ENCODE data around the gene TXNDC15. TPM values are rescaled to one million over a fixed set of nuclear protein-coding genes. Genes with fewer than 3 reads are reported as not detected.
A peak's percentile ranks its signal among the peaks of the same experiment; 100 is the strongest.
"Not testable (repeated sequence)": the region's sequence is repeated elsewhere in the genome, so short reads cannot be mapped to it uniquely, and the experiment has no call there.

TXNDC15 gene
- total RNA-seq, 1 donor: 87.2 TPM

DNA sequence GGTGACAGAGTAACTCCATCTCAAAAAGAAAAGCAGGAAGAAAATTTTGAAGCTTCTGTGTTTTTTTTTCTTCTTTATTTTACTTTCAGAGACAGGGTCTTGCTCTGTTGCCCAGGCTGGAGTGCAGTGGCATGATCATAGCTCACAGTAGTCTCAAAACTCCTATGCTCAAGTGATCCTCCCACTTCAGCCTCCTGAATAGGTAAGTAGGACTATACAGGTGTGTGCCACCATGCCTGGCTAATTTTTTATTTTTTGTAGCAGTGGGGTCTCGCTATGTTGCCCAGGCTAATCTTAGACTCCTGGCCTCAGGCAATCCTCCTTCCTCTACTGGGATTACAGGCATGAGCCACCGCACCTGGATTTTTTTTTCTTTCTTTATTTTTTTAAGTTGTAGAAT is 38.5 kb upstream of the TXNDC15 start:
- H3K36me3 ChIP-seq (ENCODE audit: insufficient read depth, low read length): peaks cover 19% of the 10 kb centered on the region
- no peak overlapping the region for H3K27ac ChIP-seq (ENCODE audit: low read depth, low read length)
- no peak overlapping the region for H3K4me2 ChIP-seq (ENCODE audit: insufficient read depth, low read length)
- no peaks in the 10 kb centered on the region for H4K20me1 ChIP-seq (ENCODE audit: insufficient read depth, low read length)
- no peak overlapping the region for H3K4me3 ChIP-seq (ENCODE audit: insufficient read depth, low read length)
- no peaks in the 10 kb centered on the region for H3K9me3 ChIP-seq (ENCODE audit: low read depth, low read length)
- peaks cover 13% of the 10 kb centered on the region for H3K4me1 ChIP-seq (ENCODE audit: insufficient read depth, low read length)
- H3K27me3 ChIP-seq (ENCODE audit: insufficient read depth, low read length): no peaks in the 10 kb centered on the region
- H2AFZ ChIP-seq (ENCODE audit: low read length): no peak overlapping the region
- TF ChIP-seq, protein P1, sequence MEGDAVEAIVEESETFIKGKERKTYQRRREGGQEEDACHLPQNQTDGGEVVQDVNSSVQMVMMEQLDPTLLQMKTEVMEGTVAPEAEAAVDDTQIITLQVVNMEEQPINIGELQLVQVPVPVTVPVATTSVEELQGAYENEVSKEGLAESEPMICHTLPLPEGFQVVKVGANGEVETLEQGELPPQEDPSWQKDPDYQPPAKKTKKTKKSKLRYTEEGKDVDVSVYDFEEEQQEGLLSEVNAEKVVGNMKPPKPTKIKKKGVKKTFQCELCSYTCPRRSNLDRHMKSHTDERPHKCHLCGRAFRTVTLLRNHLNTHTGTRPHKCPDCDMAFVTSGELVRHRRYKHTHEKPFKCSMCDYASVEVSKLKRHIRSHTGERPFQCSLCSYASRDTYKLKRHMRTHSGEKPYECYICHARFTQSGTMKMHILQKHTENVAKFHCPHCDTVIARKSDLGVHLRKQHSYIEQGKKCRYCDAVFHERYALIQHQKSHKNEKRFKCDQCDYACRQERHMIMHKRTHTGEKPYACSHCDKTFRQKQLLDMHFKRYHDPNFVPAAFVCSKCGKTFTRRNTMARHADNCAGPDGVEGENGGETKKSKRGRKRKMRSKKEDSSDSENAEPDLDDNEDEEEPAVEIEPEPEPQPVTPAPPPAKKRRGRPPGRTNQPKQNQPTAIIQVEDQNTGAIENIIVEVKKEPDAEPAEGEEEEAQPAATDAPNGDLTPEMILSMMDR (IDR thresholded peaks at IDR 0.05; ENCODE audit: extremely low read depth, low read depth, low read length): no peak
- DNase-seq (ENCODE audit: insufficient read length, low spot score, missing footprints): no peak
- H3K79me2 ChIP-seq (ENCODE audit: insufficient read depth, low read length): no peaks in the 10 kb centered on the region

DNA sequence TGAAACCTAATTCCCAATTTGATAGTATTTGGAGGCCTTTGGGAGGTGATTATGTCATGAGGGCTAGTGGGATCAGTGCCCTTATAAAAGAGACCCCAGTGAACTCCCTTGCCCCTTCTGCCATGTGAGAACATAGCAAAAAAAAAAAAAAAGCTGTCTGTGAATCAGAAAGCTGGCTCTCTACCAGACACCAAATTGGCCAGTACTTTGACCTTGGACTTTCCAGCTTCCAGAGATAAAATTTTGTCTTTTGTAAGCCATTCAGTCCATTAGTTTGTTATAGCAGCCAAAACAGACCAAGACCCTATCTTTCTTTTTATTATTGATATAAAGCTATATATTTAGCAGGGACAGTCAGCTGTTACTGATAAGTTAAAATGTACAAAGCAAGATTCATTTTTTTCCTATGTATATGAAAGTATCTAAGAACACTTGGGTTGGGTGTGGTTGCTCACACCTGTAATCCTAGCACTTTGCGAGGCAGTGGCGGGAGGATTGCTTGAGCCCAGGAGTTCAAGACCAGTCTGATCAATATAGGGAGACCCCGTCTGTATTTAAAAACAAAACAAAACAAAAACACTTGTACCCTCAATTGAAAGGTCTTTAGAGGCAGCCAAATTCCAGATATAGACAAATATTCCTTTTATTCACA is 36.5 kb upstream of the TXNDC15 start:
- Histone ChIP-seq H3K27me3 (ENCODE audit: insufficient read depth, low read length) (no peaks in the 10 kb centered on the region), H3K27ac (ENCODE audit: low read depth, low read length) (no peak overlapping the region), H3K9me3 (ENCODE audit: low read depth, low read length) (no peaks in the 10 kb centered on the region), H3K4me3 (ENCODE audit: insufficient read depth, low read length) (no peak overlapping the region), H3K36me3 (ENCODE audit: insufficient read depth, low read length) (peaks cover 19% of the 10 kb centered on the region), H4K20me1 (ENCODE audit: insufficient read depth, low read length) (no peaks in the 10 kb centered on the region), H2AFZ (ENCODE audit: low read length) (no peak overlapping the region), H3K4me1 (ENCODE audit: insufficient read depth, low read length) (peaks cover 20% of the 10 kb centered on the region), H3K4me2 (ENCODE audit: insufficient read depth, low read length) (no peak overlapping the region), H3K79me2 (ENCODE audit: insufficient read depth, low read length) (no peaks in the 10 kb centered on the region)
- TF ChIP-seq, protein P1 (IDR thresholded peaks at IDR 0.05; ENCODE audit: extremely low read depth, low read depth, low read length): no peak
- DNase-seq (ENCODE audit: insufficient read length, low spot score, missing footprints): peak; percentile 64

DNA sequence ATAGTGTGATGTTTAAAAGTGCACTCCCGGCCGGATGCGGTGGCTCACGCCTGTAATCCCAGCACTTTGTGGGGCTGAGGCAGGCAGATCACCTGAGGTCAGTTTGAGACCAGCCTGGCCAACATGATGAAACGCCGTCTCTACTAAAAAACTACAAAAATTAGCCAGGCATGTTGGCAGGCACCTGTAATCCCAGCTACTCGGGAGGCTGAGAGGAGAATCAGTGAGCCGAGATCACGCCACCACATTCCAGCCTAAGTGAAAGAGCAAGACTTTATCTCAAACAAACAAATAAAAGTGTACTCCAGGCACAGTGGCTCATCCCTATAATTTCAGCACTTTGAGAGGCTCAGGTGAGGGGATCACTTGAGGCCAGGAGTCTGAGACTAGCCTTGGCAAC is 35.8 kb upstream of the TXNDC15 start:
- peak; percentile 22 for DNase-seq (ENCODE audit: insufficient read length, low spot score, missing footprints)
- Histone ChIP-seq H3K4me1 (ENCODE audit: insufficient read depth, low read length) (peaks cover 27% of the 10 kb centered on the region), H3K36me3 (ENCODE audit: insufficient read depth, low read length) (peaks cover 19% of the 10 kb centered on the region)
- H4K20me1 ChIP-seq (ENCODE audit: insufficient read depth, low read length); H3K79me2 ChIP-seq (ENCODE audit: insufficient read depth, low read length); H3K27ac ChIP-seq (ENCODE audit: low read depth, low read length); H3K27me3 ChIP-seq (ENCODE audit: insufficient read depth, low read length); H3K9me3 ChIP-seq (ENCODE audit: low read depth, low read length); H3K4me3 ChIP-seq (ENCODE audit: insufficient read depth, low read length); H2AFZ ChIP-seq (ENCODE audit: low read length); H3K4me2 ChIP-seq (ENCODE audit: insufficient read depth, low read length): not testable (repeated sequence)

DNA sequence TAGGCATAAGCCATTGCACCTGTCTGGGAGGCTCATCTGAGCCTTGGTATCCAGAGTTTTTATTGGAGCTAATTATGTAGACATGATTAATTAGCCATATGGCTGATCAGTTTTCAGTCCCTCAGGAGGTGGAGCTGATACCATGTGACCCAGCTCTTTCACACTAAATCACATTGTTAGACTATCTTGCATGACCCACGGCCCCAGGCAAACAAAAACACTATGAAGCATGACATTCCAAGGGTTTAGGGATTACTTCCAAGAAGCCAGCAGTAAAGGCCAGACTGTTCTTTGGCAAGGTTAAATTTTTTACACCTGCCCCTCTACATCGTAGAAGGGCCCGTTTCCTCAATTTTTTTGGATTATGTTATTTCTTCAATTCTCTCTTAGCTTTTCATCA is 33.4 kb upstream of the TXNDC15 start:
- H3K27me3 ChIP-seq (ENCODE audit: insufficient read depth, low read length): no peaks in the 10 kb centered on the region
- no peak overlapping the region for H3K4me3 ChIP-seq (ENCODE audit: insufficient read depth, low read length)
- H4K20me1 ChIP-seq (ENCODE audit: insufficient read depth, low read length): no peaks in the 10 kb centered on the region
- DNase-seq (ENCODE audit: insufficient read length, low spot score, missing footprints): no peak
- TF ChIP-seq, protein P1 (IDR thresholded peaks at IDR 0.05; ENCODE audit: extremely low read depth, low read depth, low read length): no peak
- no peaks in the 10 kb centered on the region for H3K9me3 ChIP-seq (ENCODE audit: low read depth, low read length)
- no peaks in the 10 kb centered on the region for H3K79me2 ChIP-seq (ENCODE audit: insufficient read depth, low read length)
- H2AFZ ChIP-seq (ENCODE audit: low read length): no peak overlapping the region
- H3K4me1 ChIP-seq (ENCODE audit: insufficient read depth, low read length): peaks cover 31% of the 10 kb centered on the region
- peaks cover 15% of the 10 kb centered on the region for H3K36me3 ChIP-seq (ENCODE audit: insufficient read depth, low read length)
- H3K4me2 ChIP-seq (ENCODE audit: insufficient read depth, low read length): no peak overlapping the region
- H3K27ac ChIP-seq (ENCODE audit: low read depth, low read length): no peak overlapping the region
